Measurements from ENCODE around the gene MRPS11.

- no peak for TF ChIP-seq POLR2A (IDR thresholded peaks at IDR 0.05; ENCODE audit: low read length)
- no peak for TF ChIP-seq GATA1 (IDR thresholded peaks at IDR 0.05; ENCODE audit: low read depth, low read length)
Measured at GRCh38 chr15:88450125-88450798, 17.2 kb upstream of the MRPS11 start.
